Ureter (tissue), 1 donor: Measurements from ENCODE around the gene SEC22A. TPM values are rescaled to one million over a fixed set of nuclear protein-coding genes. Genes with fewer than 3 reads are reported as not detected.

Experiments used
- DNase-seq: peaks from one replicate; pipeline ENCODE4 v3.0.0-alpha.2; 2020; ENCODE audit warnings: low spot score
- total RNA-seq: library from RNA; stranded (reverse); gene quantifications from one replicate; pipeline ENCODE4 v1.2.4, GENCODE V29; 2023
- donor health status: DM: yes; HTN: yes; CAD: no.

SEC22A gene
- total RNA-seq, 1 donor from 2014 or later = 15.2 TPM

DNA sequence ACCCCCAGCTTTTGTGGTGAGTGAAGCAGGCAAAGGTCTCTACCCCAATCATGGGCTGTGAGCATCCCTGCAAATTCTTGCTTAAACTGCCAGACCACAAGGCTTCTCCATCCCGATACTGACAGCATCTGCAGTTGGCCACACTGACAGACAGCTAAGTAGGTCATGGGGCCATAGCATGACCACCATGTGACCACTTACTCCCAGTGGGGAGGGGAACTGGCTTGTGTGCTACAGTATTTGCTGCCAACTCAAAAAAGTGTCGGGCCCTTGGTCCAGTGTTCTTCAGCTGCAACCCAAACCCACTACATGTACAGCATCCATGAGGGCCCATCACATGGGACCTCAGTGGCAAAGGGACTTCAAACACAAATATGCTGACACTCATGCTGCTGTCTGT, 103.4 kb downstream of the SEC22A start:
- no peak for DNase-seq

DNA sequence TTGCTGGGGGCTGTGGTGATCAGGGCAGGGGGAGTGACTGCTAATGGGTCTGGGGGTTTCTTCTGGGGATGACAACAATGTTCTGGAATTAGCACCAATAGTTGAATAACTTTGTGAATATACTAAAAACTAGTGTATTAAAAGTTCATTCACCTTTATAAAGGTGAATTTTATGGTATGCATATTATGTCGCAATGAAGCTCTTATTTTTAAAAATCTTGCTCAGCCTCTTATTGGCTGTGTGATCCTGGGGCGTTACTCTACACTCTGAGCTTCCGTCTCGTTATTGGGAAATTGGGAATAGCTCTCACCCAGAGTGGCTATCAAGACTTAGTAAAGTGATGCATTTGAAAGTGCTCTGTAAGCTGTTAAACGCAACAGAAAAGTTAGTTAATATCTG, 105.3 kb downstream of the SEC22A start:
- no peak for DNase-seq

DNA sequence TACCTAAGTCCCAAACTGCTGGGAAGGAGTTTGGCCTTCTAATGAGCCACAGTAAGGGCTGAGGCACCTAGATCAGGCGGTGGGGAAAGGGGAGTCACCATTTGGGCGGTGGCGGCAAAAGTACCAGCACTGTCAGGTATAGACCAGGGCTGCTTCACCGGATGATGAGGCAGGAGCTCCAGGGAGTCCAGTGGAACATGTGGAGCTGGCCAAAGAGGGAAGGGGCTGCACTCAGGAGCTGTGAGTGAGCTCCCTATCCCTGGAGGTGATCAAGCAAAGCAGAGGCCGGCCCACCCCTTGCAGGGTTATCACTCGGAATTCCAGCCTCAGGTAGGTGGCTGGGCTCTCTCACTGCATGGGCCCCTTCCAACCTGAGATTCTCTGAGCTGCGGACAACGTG, 108.4 kb downstream of the SEC22A start:
- no peak for DNase-seq

DNA sequence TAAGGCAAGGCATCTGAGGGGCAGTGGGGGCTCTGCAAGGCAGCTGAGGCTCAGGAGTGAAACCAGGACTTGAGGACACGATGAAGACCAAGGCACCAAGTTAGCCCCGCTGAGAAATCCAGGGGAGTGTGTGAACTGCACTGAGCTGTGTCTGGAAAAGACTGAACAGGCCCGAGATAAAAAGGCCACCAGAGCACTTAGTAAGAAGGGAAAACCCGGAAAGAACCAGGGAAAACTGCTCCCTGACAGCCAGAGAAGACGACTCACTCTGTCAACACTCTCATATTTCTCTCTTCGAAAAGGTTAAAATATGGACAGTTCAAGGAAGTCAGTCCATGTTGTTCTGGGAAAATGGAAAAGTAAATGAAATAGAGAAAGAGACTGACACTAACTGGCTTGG, 109.0 kb downstream of the SEC22A start:
- no peak for DNase-seq

DNA sequence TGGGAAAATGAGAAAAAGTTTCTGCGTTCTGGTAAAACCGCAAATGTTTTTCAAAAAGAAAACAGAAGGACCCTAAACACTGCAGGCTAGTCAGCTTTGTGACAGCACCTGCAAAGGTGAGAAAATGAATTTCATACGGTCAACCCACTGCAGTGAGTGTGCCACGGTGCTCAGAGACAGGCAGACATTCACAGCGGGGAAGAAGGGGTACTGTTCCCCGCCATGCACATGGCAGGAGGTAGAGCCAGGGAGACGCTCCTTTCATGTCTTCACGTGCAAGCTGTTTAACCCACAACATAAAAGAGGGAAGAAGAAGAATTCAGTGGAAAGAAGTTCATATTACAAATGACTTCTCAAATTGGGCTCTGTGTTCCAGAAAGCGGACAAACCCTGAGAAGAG, 109.5 kb downstream of the SEC22A start:
- DNase-seq = no peak

DNA sequence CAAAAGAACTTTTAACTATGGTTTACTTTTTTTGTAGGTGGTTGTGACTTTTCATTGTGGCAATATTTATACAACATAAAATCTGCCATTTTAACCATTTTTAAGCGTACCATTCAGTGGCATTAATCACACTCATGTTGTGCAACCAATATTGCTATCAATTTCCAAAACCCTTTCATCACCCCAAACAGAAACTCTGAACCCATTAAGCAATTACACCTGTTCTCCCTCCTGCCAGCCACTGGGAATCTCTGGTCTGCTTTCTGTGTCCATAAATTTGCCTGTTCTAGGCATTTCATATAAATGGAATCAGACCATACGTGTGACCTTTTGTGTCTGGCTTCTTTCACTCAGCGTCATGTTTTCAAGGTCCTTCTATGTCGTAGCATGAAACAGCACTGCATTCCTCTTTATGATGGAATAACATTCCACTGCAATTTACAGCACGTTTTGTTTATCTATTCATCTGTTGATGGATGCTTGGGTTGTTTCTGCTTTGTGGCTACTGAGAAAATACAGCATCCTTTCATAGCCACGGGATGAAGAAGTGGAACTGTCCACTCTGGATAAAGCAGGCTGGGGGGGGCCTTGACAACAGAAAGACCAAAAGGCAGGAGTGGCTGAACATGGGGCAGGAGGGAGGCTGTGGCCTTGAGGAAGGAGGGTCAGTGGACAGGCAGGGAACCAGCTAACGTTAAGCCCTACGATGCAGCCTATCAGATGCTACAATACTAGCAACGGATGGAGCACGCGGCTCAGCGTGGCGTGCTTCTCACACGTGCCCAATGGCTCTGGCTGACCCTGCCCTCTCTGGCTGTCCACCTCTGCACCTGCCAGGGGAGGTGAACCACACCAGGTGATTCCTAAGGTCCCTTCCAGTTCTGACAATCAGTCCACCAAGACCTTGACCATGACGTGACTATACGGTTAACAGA, 110.9 kb downstream of the SEC22A start:
- no peak for DNase-seq

DNA sequence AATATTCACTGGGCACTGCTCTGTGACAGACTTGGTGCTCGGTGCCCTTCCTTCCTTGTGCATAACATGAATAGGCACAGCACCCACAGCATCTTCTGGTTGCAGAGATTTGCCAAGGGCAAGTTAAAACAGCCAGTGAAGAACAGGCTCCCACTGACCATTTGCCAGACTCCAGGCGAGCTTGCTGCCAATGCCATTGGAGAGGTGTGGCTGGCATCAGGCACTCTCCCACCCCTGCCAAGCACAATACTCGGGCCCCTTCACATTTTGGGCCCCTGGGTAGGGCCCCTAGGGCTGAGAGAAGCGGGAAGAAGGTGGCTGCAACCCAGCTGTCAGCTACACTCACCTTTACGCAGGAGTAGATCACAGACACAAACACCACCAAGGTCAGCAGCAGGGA, 112.1 kb downstream of the SEC22A start:
- DNase-seq = no peak

DNA sequence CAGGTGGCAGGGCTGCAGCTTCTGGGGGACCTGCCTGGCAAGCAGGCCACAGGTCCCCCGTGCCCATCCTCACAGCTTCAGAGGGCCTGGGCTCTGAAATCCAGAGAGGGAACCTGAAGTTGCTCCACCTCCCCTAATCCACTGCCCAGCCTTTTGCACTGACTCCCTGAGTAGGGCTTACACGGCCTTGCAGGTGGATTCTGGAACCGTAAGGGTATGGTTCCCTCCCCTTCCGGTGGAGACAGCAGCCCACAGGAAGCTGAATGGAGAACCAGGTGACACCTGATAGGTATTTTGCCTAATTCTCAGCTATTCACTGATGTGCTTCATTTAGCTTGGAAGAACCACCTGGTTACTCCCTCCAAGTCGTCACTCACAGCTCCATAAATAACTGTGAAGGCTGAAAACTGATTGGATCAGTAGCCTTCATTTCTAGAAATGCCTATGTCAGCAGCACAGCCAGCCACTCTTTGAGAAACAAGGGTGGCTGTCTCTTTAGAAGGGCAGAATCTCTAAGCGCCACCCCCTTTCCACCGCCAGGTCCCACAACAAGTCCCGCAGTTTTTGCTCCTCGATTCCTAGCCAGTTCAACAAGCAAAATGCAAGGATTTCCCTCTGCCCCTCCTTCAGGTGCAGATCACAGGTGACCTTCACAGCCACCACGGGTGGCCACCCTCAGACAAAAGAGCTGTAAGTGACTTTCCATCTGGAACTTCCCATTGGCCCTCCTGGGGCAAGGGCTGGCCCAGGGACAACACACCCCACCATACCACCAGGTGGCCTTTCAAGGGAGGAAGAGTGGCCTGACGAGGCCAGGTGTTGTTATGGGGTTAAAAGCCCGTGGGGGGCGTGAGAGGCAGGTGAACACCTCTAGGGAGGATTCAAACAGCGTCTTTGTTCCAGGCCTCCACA, 112.9 kb downstream of the SEC22A start:
- DNase-seq = no peak

DNA sequence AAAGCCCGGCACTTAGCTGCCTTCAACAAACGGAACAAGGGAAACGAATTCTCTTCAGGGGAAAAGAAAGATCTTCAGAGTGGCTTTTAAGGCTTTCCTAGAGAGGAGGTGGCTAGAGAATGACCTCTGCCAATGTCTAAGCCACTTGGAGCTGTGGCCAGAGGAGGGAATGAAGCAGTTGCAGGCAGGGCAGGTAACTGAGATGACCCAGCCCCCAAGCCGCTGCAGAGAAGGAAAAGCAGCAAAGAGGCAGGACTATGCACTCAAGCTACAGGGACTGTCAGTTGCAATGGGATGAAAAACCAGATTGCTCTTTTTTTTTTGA, 113.5 kb downstream of the SEC22A start:
- no peak for DNase-seq

DNA sequence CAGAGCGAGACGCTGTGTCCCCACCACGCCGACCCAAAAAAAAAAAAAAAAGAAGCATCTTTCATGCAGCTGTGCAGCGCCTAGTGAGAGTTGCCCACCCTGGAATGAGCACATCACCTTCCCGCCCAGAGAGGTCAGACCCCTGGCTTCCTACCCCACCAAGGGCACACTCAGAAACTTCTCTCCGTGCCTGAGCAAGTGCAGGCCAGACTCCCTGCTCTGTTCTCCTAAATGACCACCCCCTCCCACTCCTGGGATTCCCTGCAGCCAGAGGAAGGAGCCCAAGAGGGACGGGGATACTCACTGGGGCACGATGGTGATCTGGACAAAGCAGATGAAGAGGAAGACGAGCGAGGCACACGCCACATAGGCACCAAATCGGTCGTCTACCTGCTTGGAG, 116.0 kb downstream of the SEC22A start:
- DNase-seq = no peak

DNA sequence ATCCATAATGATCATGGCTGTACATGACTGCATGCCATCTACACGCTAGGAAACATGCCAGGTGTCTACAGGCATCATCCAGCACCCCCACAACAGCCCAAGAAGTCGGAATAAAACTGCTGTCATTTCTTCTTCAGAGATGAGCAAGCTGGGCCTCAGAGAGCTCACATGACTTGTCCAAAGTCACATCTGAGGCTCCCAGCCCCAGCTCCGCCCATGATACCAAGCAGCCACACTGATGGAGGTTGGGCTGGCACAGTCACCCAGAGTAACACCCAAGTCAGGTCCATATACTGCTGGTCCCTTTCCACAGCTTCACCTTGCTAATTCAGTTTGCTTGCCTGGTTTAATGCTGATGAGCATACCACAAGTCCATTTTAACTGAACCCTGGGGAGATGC, 116.6 kb downstream of the SEC22A start:
- no peak for DNase-seq

DNA sequence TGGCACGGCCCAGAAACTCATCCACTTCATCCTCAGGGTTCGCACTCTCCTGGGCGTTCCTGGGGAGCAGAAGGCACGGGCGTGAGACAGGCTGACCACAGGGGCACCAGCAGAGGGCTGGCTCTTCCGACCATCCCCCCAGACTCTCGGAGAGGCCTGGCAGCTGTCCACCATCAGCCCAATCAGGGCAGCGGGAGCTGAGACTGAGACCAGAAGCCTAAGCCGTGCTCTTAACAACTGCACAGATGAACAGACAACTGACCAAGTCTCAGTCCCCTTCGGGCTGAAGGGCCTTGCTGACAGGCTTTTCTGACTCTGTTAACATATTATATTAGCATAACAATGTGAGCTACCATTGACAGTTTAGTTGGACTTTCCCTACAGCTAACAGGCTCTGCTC, 118.0 kb downstream of the SEC22A start:
- DNase-seq = no peak

DNA sequence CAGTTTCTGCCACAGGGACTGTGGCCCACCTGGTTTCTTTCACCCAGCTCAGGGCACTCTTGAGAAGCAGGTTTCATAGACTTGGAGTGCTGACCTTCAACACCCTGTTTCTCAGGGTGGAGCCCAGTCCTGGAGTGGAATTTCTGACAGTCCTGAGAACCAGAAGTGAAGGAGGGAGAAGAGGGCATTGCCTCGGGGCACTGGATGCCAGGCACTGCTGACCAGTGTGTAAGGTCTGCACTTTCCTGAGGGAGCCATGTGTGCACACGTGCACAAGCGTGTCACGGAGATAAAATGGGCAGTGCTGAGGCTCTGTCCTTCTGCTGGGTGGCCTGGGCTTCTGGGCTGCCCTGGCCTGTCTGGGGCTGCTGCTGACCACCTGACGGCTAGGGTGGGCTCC, 118.5 kb downstream of the SEC22A start:
- DNase-seq = no peak

DNA sequence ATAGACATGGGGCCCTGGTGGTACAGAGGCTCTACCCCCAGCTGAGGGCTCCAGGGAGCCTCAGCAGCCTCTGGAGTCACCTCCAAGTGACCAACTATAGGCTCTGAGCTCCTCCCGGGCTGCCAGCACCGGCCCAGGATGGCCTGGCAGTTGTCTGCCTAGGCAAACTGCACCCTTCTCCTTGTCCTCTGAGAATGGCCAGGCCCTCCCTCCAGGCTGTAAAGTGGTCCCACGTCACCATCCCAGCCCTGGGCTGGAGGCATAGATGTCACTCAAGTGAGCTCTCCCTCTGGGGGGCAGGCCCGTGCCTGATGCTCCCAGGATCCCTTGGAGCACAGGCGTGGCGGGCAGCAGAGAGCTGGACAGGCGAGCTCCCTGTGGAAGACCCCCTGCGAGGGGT, 120.1 kb downstream of the SEC22A start:
- no peak for DNase-seq

DNA sequence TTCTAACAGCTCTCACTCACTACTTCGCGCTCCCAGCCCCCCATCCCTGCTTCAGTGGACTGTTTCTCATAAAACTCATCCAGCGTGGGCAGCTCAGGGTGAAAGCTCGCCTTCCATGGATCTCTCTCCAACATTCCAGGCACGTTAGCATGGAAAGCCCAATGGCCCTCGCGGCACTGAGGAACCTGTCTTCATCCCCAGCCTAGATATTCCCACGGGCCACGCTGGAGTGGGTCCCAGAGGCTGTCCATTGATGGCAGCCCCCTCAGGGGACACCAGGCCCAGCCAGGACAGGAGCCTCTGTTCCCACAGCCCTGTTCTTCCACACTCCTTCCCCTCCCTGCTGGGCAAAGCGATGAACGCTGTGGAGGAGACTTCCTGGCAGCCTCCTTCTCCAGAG, 121.1 kb downstream of the SEC22A start:
- no peak for DNase-seq

Other genes starting within 250 kb of the SEC22A start
- gene SEMA5B, start 174.2 kb upstream of the SEC22A start, total RNA-seq = 2.3 TPM
- gene PDIA5, start 134.9 kb upstream of the SEC22A start, total RNA-seq = 44.2 TPM
- 27.8 TPM for gene ADCY5, start 247.1 kb downstream of the SEC22A start, total RNA-seq